Upper lobe of right lung (tissue), 1 donor: ENCODE data around the gene RPL13. TPM values are rescaled to one million over a fixed set of nuclear protein-coding genes. Genes with fewer than 3 reads are reported as not detected.

Experiments
- ATAC-seq: fragments of 200-7000 bp; cut with Tn5 transposase; one replicate; pipeline ENCODE4 v1.9.1; 2020; ENCODE audit warnings: mild to moderate bottlenecking, moderate library complexity
- DNase-seq: peaks from one replicate; pipeline ENCODE4 v3.0.0-alpha.2; 2020
- H3K27ac ChIP-seq: fragments of 200-600 bp; one replicate; pipeline ENCODE4 v1.8.0; 2022
- H3K27me3 ChIP-seq: fragments of 200-600 bp; one replicate; pipeline ENCODE4 v1.8.0; 2022; ENCODE audit warnings: mild to moderate bottlenecking
- H3K36me3 ChIP-seq: fragments of 200-600 bp; one replicate; pipeline ENCODE4 v1.8.0; 2022
- H3K4me1 ChIP-seq: fragments of 200-600 bp; one replicate; pipeline ENCODE4 v1.8.0; 2022
- H3K4me3 ChIP-seq: fragments of 200-600 bp; one replicate; pipeline ENCODE4 v1.8.0; 2022; ENCODE audit warnings: mild to moderate bottlenecking
- H3K9me3 ChIP-seq: fragments of 200-600 bp; one replicate; pipeline ENCODE4 v1.8.0; 2022
- CTCF ChIP-seq: fragments of 200-600 bp; IDR thresholded peaks from one replicate; pipeline ENCODE4 v1.8.0; 2022; ENCODE audit warnings: antibody characterized with exemption
- intact Hi-C: fragments of 100-400 bp; cut with DNase I; formaldehyde crosslinking; loops from one replicate; pipeline ENCODE4 v1.11.0; 2022
- total RNA-seq: library from RNA; stranded (reverse); fragmentation: NEBNext Ultra II Directional; extraction: Animal tissue kit (Norgen Biotek cat#: 25700); gene quantifications from one replicate; pipeline ENCODE4 v1.2.1, GENCODE V29; 2021
- donor health status: DM: no; HTN: yes; CAD: no; lungs with severe emphysema.

The RPL13 gene
- total RNA-seq, 1 donor from 2014 or later, result 1,795 TPM

GRCh38 chr16:89573826-89574680 lies 13.6 kb downstream of the RPL13 start:
- no peak for DNase-seq
- H3K4me3 ChIP-seq, result peak overlapping the region; percentile 41
- peaks cover 12% of the 10 kb centered on the region for H3K4me1 ChIP-seq
- intact Hi-C loops, result no loop called here
- H3K27me3 ChIP-seq, result peaks cover 28% of the 10 kb centered on the region
- no peak for TF ChIP-seq CTCF
- no peaks in the 10 kb centered on the region for H3K36me3 ChIP-seq
- no peak overlapping the region for H3K27ac ChIP-seq
- ATAC-seq, result no peak
- H3K9me3 ChIP-seq, result no peaks in the 10 kb centered on the region

- peak; percentile 79 for DNase-seq
Measured at GRCh38 chr16:89574681-89575246, 14.3 kb downstream of the RPL13 start.

GRCh38 chr16:89575247-89576152 lies 15.0 kb downstream of the RPL13 start, which contains the start of gene CPNE7:
TSS of gene CPNE7 (plus strand) at chr16:89575758. CDS start at chr16:89575898, 140 bp downstream.
- DNase-seq (no peak), ATAC-seq (peak; percentile 13)
- Histone ChIP-seq H3K4me3 (peak within 1 kb of the TSS; percentile 41), H3K9me3 (no peaks in the 10 kb centered on the region), H3K36me3 (no peaks in the 10 kb centered on the region), H3K27ac (no peak within 1 kb of the TSS), H3K4me1 (peaks cover 12% of the 10 kb centered on the region), H3K27me3 (peaks cover 28% of the 10 kb centered on the region)
- no peak for TF ChIP-seq CTCF
- intact Hi-C loops, result no loop called here

More at GRCh38 chr16:89574681-89575246, 14.3 kb downstream of the RPL13 start:
- H3K27ac ChIP-seq, result no peak overlapping the region
- no peaks in the 10 kb centered on the region for H3K9me3 ChIP-seq
- H3K27me3 ChIP-seq, result peaks cover 28% of the 10 kb centered on the region
- ATAC-seq, result peak; percentile 86
- peak; percentile 76 for TF ChIP-seq CTCF
- intact Hi-C loops, result no loop called here
- peak overlapping the region; percentile 41 for H3K4me3 ChIP-seq
- H3K36me3 ChIP-seq, result no peaks in the 10 kb centered on the region
- H3K4me1 ChIP-seq, result peaks cover 12% of the 10 kb centered on the region

GRCh38 chr16:89576153-89577054 lies 15.9 kb downstream of the RPL13 start:
- Histone ChIP-seq H3K4me1 (peaks cover 12% of the 10 kb centered on the region), H3K9me3 (no peaks in the 10 kb centered on the region), H3K27me3 (peaks cover 28% of the 10 kb centered on the region), H3K36me3 (no peaks in the 10 kb centered on the region), H3K27ac (no peak overlapping the region), H3K4me3 (no peak overlapping the region)
- ATAC-seq, result no peak
- intact Hi-C loops, result no loop called here
- DNase-seq, result no peak
- no peak for TF ChIP-seq CTCF
